ENCODE results near the gene CFAP251.

DNA sequence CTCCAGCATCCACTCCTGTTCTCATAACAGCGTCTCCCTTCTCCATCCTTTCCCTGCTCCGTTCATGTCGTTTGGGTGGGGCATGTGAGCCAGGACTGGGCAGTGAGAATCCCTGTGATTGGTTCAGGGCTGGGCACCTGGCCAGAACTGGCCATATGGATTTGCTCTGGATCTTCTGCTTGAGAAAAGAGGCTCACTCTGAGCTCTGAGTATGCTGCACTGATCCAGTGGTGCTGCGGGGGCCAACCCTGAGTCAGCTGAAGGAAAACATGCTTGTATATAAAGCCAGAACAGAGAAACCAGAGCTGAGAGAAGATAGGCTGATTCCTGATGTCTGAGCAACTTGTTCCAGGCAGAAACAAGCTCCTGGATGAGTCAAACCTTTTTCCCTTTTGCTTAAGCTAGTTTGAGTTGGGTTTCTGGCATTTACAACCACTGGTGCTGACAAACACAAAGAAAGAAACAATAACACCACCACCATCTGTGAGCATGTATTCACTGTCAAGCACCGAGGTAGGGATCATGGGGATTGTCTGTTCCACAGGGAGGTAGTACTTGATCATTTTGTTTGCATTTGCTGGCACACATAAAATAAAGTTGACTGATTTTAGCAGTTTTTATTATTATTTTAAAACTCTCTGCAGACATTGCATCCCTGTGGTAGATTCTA lies 45.7 kb upstream of the CFAP251 start:
- TF ChIP-seq, protein P1, sequence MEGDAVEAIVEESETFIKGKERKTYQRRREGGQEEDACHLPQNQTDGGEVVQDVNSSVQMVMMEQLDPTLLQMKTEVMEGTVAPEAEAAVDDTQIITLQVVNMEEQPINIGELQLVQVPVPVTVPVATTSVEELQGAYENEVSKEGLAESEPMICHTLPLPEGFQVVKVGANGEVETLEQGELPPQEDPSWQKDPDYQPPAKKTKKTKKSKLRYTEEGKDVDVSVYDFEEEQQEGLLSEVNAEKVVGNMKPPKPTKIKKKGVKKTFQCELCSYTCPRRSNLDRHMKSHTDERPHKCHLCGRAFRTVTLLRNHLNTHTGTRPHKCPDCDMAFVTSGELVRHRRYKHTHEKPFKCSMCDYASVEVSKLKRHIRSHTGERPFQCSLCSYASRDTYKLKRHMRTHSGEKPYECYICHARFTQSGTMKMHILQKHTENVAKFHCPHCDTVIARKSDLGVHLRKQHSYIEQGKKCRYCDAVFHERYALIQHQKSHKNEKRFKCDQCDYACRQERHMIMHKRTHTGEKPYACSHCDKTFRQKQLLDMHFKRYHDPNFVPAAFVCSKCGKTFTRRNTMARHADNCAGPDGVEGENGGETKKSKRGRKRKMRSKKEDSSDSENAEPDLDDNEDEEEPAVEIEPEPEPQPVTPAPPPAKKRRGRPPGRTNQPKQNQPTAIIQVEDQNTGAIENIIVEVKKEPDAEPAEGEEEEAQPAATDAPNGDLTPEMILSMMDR (IDR thresholded peaks at IDR 0.05): no peak
- TF ChIP-seq CHD4 (IDR thresholded peaks at IDR 0.05; ENCODE audit: borderline replicate concordance): no peak
- TF ChIP-seq MYC (IDR thresholded peaks at IDR 0.05; ENCODE audit: borderline replicate concordance, low read length): no peak
- TF ChIP-seq RCOR1 (IDR thresholded peaks at IDR 0.05; ENCODE audit: low read depth, low read length): no peak
- no peak for TF ChIP-seq SMC3 (IDR thresholded peaks at IDR 0.05)
- no peak for TF ChIP-seq MAZ (IDR thresholded peaks at IDR 0.05; ENCODE audit: borderline replicate concordance, low read depth, low read length)
- TF ChIP-seq, protein P2, sequence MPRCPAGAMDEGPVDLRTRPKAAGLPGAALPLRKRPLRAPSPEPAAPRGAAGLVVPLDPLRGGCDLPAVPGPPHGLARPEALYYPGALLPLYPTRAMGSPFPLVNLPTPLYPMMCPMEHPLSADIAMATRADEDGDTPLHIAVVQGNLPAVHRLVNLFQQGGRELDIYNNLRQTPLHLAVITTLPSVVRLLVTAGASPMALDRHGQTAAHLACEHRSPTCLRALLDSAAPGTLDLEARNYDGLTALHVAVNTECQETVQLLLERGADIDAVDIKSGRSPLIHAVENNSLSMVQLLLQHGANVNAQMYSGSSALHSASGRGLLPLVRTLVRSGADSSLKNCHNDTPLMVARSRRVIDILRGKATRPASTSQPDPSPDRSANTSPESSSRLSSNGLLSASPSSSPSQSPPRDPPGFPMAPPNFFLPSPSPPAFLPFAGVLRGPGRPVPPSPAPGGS (IDR thresholded peaks at IDR 0.05): no peak
- TF ChIP-seq, protein P3, sequence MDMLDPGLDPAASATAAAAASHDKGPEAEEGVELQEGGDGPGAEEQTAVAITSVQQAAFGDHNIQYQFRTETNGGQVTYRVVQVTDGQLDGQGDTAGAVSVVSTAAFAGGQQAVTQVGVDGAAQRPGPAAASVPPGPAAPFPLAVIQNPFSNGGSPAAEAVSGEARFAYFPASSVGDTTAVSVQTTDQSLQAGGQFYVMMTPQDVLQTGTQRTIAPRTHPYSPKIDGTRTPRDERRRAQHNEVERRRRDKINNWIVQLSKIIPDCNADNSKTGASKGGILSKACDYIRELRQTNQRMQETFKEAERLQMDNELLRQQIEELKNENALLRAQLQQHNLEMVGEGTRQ (IDR thresholded peaks at IDR 0.05): no peak
- TF ChIP-seq HOXB5 (CRISPR knock-in tag; IDR thresholded peaks at IDR 0.05): no peak
- no peak for TF ChIP-seq JUNB (IDR thresholded peaks at IDR 0.05)
- no peak for TF ChIP-seq POLR2A (IDR thresholded peaks at IDR 0.05; ENCODE audit: low read length)

All from A549 (cell line).